Nephron (organoid): ENCODE results near the gene ACVR2B.
A peak's percentile ranks its signal among the peaks of the same experiment; 100 is the strongest.

Source experiments
- H3K27ac Mint-ChIP-seq, 3 experiments: 2 replicates each; pipeline ENCODE4 v1.8.0; 2020; ENCODE audit warnings: mixed read lengths in 3 of 3, mild to moderate bottlenecking in 2 of 3, moderate library complexity in 1 of 3
- H3K27me3 Mint-ChIP-seq: 2 replicates; pipeline ENCODE4 v1.8.0; 2021; ENCODE audit warnings: low read depth, mild to moderate bottlenecking, moderate library complexity, mixed read lengths
- H3K36me3 Mint-ChIP-seq: 2 replicates; pipeline ENCODE4 v1.8.0; 2020; ENCODE audit warnings: low read depth, mixed read lengths
- H3K4me1 Mint-ChIP-seq: 2 replicates; pipeline ENCODE4 v1.8.0; 2020; ENCODE audit warnings: mixed read lengths
- H3K4me3 Mint-ChIP-seq, 3 experiments: 2 replicates each; pipeline ENCODE4 v1.8.0; 2020; ENCODE audit warnings: mild to moderate bottlenecking in 3 of 3, mixed read lengths in 3 of 3, moderate library complexity in 2 of 3
- H3K9me3 Mint-ChIP-seq: 2 replicates; pipeline ENCODE4 v1.8.0; 2020; ENCODE audit warnings: mixed read lengths
- TF ChIP-seq, protein P1 (sequence below), 3 experiments: fragments of 200-600 bp; sonication (generic); IDR thresholded peaks; one replicate each; pipeline ENCODE4 v1.5.0; 2021; ENCODE audit warnings: antibody characterized with exemption in 3 of 3; ENCODE audit not compliant: unreplicated experiment in 3 of 3

ACVR2B gene

DNA sequence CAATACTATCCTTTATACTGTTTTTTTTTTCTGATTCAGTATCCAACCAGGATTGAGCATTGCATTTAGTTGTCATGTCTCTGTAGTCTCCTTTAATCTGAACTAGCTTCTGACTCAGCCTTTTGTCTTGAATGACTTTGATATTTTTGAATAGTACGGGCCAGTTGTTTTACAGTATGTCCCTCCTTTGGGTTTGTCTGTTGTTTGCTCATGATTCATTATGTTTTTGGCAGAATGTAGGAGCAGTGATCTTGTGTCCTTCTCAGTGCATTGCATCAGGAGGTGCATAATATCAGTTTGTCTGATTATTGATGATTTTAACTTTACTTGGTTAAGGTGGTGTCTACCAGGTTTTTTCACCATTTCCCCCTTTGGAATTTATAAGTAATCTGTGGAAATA lies 63.0 kb downstream of the ACVR2B start:
- H3K27me3 Mint-ChIP-seq: no peaks in the 10 kb centered on the region
- TF ChIP-seq, protein P1, sequence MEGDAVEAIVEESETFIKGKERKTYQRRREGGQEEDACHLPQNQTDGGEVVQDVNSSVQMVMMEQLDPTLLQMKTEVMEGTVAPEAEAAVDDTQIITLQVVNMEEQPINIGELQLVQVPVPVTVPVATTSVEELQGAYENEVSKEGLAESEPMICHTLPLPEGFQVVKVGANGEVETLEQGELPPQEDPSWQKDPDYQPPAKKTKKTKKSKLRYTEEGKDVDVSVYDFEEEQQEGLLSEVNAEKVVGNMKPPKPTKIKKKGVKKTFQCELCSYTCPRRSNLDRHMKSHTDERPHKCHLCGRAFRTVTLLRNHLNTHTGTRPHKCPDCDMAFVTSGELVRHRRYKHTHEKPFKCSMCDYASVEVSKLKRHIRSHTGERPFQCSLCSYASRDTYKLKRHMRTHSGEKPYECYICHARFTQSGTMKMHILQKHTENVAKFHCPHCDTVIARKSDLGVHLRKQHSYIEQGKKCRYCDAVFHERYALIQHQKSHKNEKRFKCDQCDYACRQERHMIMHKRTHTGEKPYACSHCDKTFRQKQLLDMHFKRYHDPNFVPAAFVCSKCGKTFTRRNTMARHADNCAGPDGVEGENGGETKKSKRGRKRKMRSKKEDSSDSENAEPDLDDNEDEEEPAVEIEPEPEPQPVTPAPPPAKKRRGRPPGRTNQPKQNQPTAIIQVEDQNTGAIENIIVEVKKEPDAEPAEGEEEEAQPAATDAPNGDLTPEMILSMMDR (IDR thresholded peaks at IDR 0.05; ENCODE audit: unreplicated experiment in 3 of 3): no peak
- no peak overlapping the region for H3K27ac Mint-ChIP-seq
- H3K4me1 Mint-ChIP-seq: peaks cover 11% of the 10 kb centered on the region
- no peak overlapping the region for H3K4me3 Mint-ChIP-seq
- no peaks in the 10 kb centered on the region for H3K9me3 Mint-ChIP-seq
- peaks cover 29% of the 10 kb centered on the region for H3K36me3 Mint-ChIP-seq

DNA sequence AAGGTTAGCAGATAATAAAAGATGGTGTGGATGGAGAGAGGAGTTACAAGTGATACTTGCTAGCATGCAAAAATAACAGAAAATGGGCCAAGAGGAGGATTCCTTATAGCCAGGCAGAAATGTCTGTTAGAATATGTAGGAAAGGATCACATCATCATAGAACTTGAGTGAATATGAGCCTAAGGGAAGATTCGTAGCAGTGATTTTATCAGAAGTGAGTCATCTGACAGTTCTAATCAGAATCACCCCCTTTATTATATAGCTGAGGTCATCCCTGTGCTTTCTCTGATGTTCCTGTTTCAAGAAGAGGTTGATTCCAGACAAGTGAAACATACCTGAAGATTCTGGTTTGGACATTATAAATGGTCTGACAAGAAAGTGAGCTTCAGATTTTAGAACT lies 65.3 kb downstream of the ACVR2B start:
- Mint-ChIP-seq H3K4me1 (peaks cover 11% of the 10 kb centered on the region), H3K9me3 (no peaks in the 10 kb centered on the region), H3K36me3 (peaks cover 34% of the 10 kb centered on the region), H3K27me3 (no peaks in the 10 kb centered on the region), H3K4me3 (no peak overlapping the region), H3K27ac (no peak overlapping the region)
- TF ChIP-seq, protein P1 (IDR thresholded peaks at IDR 0.05; ENCODE audit: unreplicated experiment in 3 of 3): no peak

DNA sequence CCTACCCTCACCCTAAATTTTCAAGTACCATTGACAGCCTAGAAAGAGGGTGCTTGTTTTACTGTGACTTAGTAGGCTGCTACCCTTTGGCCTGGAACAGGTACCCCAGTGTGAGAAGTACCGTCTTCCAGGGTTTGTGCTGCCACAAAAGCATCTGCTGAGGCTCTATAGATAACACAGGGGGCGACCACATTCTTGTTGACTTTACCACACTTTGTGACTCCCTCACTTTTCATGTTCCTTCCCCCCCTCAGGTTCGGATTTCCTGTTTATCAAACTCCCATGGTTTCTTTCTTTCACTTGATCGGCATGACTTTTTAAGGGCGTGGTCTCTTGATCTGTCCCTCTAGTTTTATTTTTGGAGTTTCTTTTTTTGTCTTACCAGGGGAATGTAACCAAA lies 66.0 kb downstream of the ACVR2B start:
- Mint-ChIP-seq H3K9me3 (no peaks in the 10 kb centered on the region), H3K27ac (no peak overlapping the region), H3K4me1 (peaks cover 11% of the 10 kb centered on the region), H3K36me3 (peaks cover 36% of the 10 kb centered on the region), H3K4me3 (no peak overlapping the region), H3K27me3 (no peaks in the 10 kb centered on the region)
- TF ChIP-seq, protein P1 (IDR thresholded peaks at IDR 0.05; ENCODE audit: unreplicated experiment in 3 of 3): no peak

- peaks cover 11% of the 10 kb centered on the region for H3K4me1 Mint-ChIP-seq
- H3K36me3 Mint-ChIP-seq: peaks cover 48% of the 10 kb centered on the region
- H3K4me3 Mint-ChIP-seq: no peak overlapping the region
- no peak overlapping the region for H3K27ac Mint-ChIP-seq
- H3K27me3 Mint-ChIP-seq: no peaks in the 10 kb centered on the region
- TF ChIP-seq, protein P1 (IDR thresholded peaks at IDR 0.05; ENCODE audit: unreplicated experiment in 3 of 3): peak; percentile 87 to 91 (median 87)
- H3K9me3 Mint-ChIP-seq: no peaks in the 10 kb centered on the region
Measured at GRCh38 chr3:38521391-38521987, 67.8 kb downstream of the ACVR2B start.

DNA sequence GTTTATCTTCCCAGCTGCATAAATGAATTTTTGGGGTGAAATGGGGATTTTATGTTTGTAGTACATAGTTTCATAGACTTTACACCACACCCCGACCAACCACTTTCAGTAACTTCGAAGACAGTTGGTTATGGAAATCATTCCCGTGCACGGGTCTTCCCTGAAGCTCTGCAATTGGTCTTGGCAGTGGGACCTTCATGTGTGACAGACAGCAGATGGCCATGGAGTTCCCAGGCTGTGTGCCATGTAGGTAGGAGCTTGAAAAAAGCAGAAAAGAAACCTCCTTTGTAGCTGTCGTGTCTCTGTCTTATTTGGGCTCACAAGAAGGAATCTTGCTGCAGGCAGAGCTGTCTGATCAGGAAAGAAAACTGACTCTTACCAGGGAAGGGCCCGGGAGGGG lies 68.3 kb downstream of the ACVR2B start:
- H3K4me1 Mint-ChIP-seq: peaks cover 11% of the 10 kb centered on the region
- no peak overlapping the region for H3K27ac Mint-ChIP-seq
- peaks cover 44% of the 10 kb centered on the region for H3K36me3 Mint-ChIP-seq
- H3K9me3 Mint-ChIP-seq: no peaks in the 10 kb centered on the region
- TF ChIP-seq, protein P1 (IDR thresholded peaks at IDR 0.05; ENCODE audit: unreplicated experiment in 3 of 3): no peak
- no peaks in the 10 kb centered on the region for H3K27me3 Mint-ChIP-seq
- H3K4me3 Mint-ChIP-seq: no peak overlapping the region

- H3K36me3 Mint-ChIP-seq: peaks cover 51% of the 10 kb centered on the region
- no peak overlapping the region for H3K27ac Mint-ChIP-seq
- TF ChIP-seq, protein P1 (IDR thresholded peaks at IDR 0.05; ENCODE audit: unreplicated experiment in 3 of 3): no peak
- H3K4me3 Mint-ChIP-seq: no peak overlapping the region
- peaks cover 11% of the 10 kb centered on the region for H3K4me1 Mint-ChIP-seq
- no peaks in the 10 kb centered on the region for H3K9me3 Mint-ChIP-seq
- H3K27me3 Mint-ChIP-seq: no peaks in the 10 kb centered on the region
Measured at GRCh38 chr3:38524141-38524739, 70.5 kb downstream of the ACVR2B start.
